ENCODE results near the gene YAF2.

GRCh38 chr12:42237853-42238239 lies 202 bp downstream of the YAF2 start:
- TF ChIP-seq POLR2AphosphoS5 (IDR thresholded peaks at IDR 0.05; ENCODE audit: low read depth) (no peak), CTCF (IDR thresholded peaks at IDR 0.05; ENCODE audit: insufficient read depth, low read length) (no peak), REST (IDR thresholded peaks at IDR 0.05; ENCODE audit: insufficient replicate concordance, low read depth) (no peak)

All from HL-60 (cell line).